Measurements from ENCODE around the gene ALKBH2.
A peak's percentile ranks its signal among the peaks of the same experiment; 100 is the strongest.

The ALKBH2 gene

DNA sequence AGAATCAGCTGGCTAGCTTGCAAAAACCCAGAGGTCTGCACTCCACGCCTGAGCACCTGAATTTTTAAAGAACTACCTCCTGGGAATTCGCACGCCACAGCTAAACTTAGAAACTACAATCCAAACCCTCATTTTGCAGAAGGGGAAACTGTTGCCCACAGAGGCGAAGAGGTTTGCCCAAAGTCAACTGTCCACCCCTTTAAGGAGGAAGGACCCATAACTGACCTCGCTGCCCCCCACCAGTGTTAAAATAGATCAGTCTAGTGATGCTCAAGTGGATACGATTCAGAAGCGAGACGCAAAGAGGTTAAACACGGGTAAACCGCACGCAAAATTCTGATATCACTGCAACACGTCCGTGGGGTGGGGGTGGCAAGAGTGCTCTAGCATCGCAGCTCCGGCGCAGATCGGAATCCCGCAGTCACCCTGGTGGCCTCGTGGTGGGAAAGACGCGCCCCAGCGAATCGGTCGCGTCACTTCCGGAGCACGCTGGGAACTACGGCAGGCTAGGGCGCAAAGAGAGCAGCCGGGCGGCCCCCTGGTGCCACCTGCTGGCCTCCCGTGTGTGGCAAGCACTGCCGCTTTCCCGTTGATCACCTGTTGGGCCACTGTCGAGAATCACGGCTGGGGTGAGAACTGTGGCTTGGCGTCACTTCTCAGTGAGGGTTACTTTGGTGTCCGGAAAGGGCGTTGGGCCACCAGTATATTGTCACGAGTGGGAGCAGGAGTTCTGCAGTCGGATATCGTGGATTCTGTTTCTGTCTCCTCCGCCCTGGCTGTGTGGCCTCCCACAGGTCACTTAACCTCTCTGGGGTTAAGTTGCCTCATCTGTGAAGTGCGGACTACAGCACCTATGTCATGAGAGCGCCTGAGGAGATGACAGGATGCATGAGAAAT lies at the start of gene ALKBH2:
Gene ALKBH2 (minus strand): TSS at position 451 of the 897 bp plus-strand sequence. CDS start 686 bp downstream, outside the sequence.
- intact Hi-C loops (cut with DNase I) = loop anchor here (1.0 to 10.0 kb wide), 6 partner anchors 38 to 531 kb away; partner anchors contain the start of genes ISCU, SART3 and SVOP
- peak; percentile 86 to 99 (median 94) for DNase-seq

GRCh38 chr12:109140560-109140959 lies 47.3 kb upstream of the ALKBH2 start:
- intact Hi-C loops (cut with DNase I) = no loop called here
- DNase-seq = no peak

DNA sequence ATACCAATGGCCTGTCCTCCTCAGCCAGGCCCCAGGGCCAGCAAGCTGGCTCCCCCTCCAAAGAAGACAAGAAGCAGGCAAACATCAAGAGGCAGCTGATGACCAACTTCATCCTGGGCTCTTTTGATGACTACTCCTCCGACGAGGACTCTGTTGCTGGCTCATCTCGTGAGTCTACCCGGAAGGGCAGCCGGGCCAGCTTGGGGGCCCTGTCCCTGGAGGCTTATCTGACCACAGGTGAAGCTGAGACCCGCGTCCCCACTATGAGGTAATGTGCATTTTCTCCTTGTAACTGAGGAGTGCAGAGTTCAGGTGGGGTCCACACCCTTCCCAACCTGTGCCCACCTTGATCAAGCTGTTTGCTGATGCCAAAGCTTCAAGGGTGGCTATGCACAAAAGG lies 46.5 kb upstream of the ALKBH2 start:
- DNase-seq = no peak
- intact Hi-C loops (cut with DNase I) = no loop called here

DNA sequence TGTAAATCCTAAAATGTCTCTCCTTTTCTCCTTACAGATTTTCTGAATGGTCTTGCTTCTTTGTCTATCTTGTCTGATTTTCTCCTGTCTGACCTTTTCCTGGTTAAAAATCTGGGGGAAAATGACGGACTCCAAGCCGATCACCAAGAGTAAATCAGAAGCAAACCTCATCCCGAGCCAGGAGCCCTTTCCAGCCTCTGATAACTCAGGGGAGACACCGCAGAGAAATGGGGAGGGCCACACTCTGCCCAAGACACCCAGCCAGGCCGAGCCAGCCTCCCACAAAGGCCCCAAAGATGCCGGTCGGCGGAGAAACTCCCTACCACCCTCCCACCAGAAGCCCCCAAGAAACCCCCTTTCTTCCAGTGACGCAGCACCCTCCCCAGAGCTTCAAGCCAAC lies 46.1 kb upstream of the ALKBH2 start:
- no peak for DNase-seq

GRCh38 chr12:109137055-109137454 lies 43.8 kb upstream of the ALKBH2 start:
- intact Hi-C loops (cut with DNase I) = no loop called here
- DNase-seq = no peak

More for the DNA sequence above, 46.1 kb upstream of the ALKBH2 start:
- intact Hi-C loops (cut with DNase I) = no loop called here

DNA sequence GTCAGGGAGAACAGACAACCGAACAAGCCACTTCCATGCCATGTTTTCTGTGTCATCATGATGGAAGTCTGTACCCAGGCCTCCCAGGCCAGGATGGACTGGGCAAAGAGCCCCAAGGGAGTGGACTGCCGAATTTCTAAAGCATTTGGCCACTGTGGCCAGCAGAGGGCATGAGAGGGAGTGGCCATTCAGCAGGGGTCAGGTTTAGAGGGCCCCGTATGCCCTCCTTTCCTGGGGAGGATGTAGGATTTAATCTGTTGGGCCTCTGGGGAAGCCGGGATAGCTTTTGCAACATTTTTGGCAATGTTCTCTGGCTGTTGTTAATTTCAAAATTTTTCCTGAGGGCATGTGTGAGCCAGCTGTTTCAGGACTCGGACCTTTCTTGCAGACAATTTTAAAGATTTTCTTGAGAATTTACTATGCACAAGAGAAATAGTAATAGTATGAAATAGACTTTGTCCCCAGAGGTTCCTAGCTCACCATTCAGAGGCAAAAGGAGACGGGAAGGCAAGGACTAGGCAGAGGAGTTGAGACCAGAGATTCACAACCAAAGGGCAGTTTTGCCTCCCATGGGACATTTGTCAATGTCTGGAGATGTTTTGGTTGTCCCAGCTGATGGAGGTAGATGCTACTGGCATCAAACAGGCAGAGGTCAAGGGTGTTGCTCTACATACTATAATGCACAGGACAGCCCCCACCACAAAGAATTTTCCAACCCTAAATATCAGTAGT lies 41.1 kb upstream of the ALKBH2 start:
- intact Hi-C loops (cut with DNase I) = no loop called here
- DNase-seq = peak in 2 of 10 donors; percentile 19 to 77

DNA sequence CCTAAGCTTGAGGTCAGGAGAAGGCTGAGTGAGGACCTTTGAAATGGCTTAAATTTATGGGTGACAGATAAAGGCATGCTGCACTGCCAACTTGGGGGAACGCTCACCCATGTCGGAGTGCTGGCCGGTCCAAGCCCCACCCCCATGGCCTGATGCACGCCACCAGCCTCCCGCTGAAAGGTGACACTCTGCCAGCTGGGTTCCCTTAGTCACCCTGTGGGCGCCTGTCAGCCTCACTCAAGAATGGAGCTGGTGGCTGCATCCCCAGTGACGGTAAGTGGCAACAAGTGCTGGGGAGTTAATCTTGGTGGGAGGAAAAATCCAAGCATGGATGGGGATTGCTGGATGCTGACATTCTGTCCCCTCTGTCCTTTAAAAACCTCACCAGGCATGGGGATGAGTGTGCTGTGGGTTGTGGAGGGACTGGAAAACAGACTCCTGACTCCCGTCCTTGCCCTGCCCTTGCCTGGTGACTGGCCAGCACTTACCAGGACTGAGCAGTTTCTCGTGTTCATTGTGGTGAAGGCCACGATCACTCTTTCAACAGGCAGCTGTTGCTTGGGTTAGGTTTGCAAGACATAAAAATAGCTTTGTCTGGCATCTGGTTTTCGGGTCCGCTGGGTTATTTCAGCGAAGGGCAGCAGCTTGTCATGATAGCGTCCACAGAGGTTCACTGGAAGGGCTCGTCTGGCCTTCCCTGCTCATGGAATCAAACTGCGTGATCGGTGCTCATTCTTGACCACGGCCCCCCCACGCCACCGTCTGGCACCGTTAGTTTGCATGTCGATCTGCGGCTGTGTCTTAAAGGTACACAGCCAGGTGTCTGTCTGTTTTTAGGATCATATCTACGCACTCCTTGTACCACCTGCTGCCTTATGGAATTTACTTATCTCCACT lies 38.1 kb upstream of the ALKBH2 start:
- intact Hi-C loops (cut with DNase I) = no loop called here
- DNase-seq = peak in 2 of 10 donors; percentile 18 to 87

DNA sequence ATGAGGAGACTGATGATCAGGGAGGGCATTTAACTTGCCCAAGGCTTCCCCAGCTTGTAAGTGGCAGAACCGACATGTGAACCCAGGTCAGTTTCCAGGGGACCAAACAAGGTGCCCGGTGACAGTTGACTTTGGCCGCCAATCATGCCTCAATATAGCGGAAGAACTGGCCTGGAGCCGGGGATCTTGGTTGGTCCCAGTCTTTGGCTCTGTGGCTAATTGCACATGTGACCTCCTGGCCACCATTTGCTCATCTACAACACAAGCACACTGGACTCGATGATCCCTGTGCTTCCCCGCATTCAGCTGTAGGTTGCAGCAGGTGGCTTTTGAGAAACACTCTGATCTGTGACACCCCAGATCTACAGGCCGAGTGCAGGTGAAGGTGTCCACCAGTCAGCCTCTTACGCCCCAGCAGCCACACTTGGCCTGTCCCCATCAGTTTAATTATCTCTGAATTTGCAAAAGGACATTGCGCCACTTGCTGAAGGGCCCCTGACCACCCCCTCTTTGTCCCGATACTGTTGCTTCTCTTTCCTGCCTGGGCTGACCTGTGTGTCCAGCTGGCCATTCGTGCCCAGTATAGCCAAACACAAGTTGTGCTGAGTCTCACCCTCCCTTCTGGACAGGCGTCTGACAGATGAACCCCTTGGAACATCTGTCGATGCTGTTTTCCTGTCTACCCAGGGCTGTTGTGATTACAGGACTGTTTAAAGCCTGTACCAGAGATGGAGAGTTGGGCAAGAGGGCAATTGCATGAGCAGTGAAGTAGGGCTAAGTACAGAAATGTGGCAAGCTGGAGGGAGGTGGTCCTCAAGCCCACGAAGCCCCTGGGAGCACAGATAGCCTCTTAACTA lies 37.3 kb upstream of the ALKBH2 start:
- intact Hi-C loops (cut with DNase I) = no loop called here
- no peak for DNase-seq

GRCh38 chr12:109127533-109128242 lies 34.4 kb upstream of the ALKBH2 start:
- no peak for DNase-seq
- intact Hi-C loops (cut with DNase I) = no loop called here

DNA sequence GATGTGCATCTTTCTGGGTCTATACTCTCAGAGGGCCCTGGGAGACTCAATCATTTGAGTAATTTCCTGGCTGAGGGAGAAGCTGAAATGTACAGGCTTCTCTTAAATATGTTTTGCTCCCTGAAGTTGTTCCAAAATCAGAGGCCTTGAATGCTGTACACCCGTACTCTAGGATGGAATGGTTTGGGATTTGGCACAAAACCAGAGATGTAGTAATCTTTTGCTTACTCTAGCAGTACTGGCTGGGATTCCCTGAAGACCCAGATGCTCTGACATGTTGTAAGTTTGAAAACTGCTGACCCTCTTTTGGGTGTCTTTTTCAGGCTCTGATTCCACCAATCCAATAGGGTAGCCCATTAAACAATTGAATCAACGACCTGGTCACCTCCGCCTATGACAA lies 33.5 kb upstream of the ALKBH2 start:
- intact Hi-C loops (cut with DNase I) = no loop called here

GRCh38 chr12:109125791-109126190 lies 32.5 kb upstream of the ALKBH2 start:
- intact Hi-C loops (cut with DNase I) = no loop called here
- no peak for DNase-seq

More for the DNA sequence above, 33.5 kb upstream of the ALKBH2 start:
- no peak for DNase-seq

DNA sequence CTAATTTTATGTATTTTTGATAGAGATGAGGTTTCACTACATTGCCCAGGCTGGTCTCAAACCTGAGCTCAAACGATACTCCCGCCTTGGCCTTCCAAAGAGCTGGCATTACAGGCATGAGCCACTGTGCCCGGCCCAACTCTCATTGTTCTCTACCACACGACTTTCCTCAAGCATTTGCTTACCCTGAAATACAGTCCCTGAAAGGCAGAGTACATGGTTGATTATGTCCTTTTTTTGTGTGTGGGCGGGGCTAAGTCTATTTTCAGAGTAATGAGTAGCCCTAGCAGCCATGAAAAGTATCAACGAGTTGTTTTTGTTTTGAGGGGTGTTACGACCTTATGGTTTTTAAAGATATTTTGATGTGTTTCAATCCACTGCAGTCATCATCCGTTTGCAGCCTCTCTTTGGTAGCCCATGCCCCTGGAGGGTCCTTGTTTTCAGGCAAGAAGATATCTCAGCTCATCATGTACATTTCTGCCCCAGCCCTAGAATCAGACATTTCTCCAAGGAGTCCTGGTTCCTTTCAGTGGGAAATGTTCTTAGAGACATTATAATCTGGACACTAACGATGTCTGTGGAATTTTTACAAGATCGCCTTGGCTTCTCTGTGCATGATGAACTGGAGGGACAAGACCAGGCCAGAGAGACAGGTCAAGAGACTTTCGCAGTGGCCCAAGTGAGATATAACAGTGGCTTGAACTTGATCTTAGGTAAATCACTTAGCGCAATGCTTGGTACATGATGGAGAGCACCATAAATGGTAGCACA lies 31.8 kb upstream of the ALKBH2 start:
- intact Hi-C loops (cut with DNase I) = no loop called here
- DNase-seq = no peak

GRCh38 chr12:109121346-109121880 lies 28.1 kb upstream of the ALKBH2 start:
- DNase-seq = no peak
- intact Hi-C loops (cut with DNase I) = no loop called here

- DNase-seq = no peak
These were observed 27.3 kb upstream of the ALKBH2 start for GRCh38 chr12:109120557-109120956.

DNA sequence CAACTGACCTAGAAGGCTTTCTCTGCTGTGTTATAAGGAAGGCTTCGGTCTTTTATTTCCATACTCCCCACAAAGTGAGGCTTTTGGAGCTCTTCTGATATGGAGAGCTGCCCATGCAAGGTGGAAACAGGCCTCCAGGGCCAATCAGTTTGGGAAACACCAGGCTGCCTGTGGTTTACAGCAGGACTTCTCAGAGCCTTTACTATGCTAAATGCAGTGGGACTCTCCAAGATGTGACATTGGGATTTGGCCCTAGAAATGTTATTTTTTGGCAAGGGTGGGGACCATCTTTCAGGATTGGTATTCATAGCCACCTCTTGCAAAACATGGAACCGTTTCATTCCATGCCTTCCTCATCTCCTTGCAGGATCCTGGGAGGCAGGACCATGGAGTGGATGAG lies 26.8 kb upstream of the ALKBH2 start:
- DNase-seq = no peak
- intact Hi-C loops (cut with DNase I) = no loop called here

More at GRCh38 chr12:109120557-109120956, 27.3 kb upstream of the ALKBH2 start:
- intact Hi-C loops (cut with DNase I) = no loop called here

DNA sequence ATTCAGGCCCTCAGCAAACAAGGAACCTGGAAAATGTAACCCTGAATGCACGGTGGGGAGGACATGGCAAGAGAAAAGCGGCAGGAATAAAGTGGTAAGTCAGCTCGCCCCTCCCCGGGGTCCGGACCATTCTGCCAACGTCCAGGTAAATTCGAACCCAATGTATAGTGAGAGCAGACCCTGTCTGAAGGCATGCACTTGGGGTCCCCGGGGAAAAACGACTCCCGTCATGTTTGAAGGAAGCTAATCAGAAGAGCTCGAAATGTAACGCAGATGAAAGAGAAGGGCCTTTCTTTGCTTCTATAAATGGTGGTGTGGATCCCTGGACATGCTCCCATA lies 23.3 kb upstream of the ALKBH2 start:
- DNase-seq = no peak
- intact Hi-C loops (cut with DNase I) = no loop called here

DNA sequence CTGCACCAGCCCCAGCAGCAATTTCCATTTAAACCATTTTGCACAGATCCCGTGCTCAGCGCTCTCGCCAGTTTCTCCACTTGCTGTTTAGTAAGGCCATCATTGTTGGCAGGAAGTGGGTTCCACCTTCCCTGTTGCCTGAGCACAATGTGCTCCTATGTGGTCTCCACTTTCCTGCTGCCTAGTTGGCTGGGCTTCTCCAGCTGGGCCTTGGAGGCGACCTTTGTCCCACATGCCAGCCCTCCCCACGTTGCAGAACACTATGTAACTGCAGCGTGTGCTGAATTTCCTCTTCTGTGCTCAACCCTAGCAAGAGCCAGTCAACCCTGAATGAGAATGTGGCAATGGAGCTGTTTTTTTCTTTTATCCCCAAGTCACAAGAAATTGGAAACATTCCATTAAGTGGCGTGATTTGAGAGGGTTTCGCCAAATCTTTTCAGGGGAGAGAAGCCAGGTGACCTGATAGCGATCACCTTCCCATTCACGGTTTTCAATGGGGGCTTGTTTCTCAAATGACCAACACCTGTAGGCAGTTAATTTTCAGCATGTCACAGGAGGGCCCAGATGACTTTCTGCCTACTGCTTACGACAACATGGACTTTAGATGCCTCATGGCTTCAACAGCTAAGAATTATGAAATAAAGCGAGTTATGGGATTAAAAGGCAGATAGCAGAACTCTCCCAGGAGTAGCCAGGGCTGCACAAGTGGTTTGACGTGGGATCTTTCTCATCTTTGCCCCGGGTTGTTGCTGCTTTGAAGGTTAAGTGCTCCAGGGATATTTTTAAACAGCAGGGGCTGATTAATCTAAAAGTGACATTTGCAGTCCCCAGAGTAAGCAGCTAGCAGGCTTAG lies 22.7 kb upstream of the ALKBH2 start, which contains the start of gene ACACB:
Gene ACACB (plus strand): TSS at position 830 of the 853 bp plus-strand sequence. CDS start 22,819 bp downstream, outside the sequence.
- intact Hi-C loops (cut with DNase I) = no loop called here
- peak; percentile 42 to 95 (median 68) for DNase-seq
